IMR-90 (cell line): Measurements from ENCODE around the gene DPH7. TPM values are rescaled to one million over a fixed set of nuclear protein-coding genes. Genes with fewer than 3 reads are reported as not detected.
A peak's percentile ranks its signal among the peaks of the same experiment; 100 is the strongest.

Experiments used
- ATAC-seq: fragments of 200-7000 bp; cut with Tn5 transposase; 2 replicates; pipeline ENCODE4 v1.9.1; 2020; ENCODE audit warnings: low read depth, mild to moderate bottlenecking, moderate library complexity
- BruUV-seq: library from RNA; stranded (reverse); fragments of 400-500 nt; replicated peaks from 2 replicates; lab custom pipeline; 2021; lab: Mats Ljungman, UMichigan
- CTCF ChIA-PET: fragments of 300-600 bp; formaldehyde crosslinking; extraction: SDS; loops from one replicate; lab custom pipeline; 2021; ENCODE audit warnings: antibody characterized with exemption; lab: Yijun Ruan, JAX
- POLR2A ChIA-PET: fragments of 300-600 bp; sonication (Branson Sonifier 250); formaldehyde crosslinking; loops from one replicate; lab custom pipeline; 2022; ENCODE audit warnings: antibody characterized with exemption; ENCODE audit not compliant: unreplicated experiment; lab: Charles Lee
- DNase-seq: peaks from one replicate; pipeline ENCODE4 v3.0.0; 2013
- H2AFZ ChIP-seq: replicated peaks from 2 replicates; pipeline ENCODE3; 2013; ENCODE audit warnings: low read length, mild to moderate bottlenecking; ENCODE audit not compliant: poor library complexity
- H2AK5ac ChIP-seq: 2 replicates; pipeline ENCODE4 v1.6.1; 2013; ENCODE audit warnings: low read depth, low read length, inconsistent platforms
- H2AK9ac ChIP-seq: replicated peaks from 2 replicates; pipeline ENCODE3; 2013; ENCODE audit warnings: mild to moderate bottlenecking, low read depth, low read length, moderate library complexity; ENCODE audit not compliant: poor library complexity
- H2BK120ac ChIP-seq: 2 replicates; pipeline ENCODE4 v1.6.1; 2013; ENCODE audit warnings: low read depth, low read length, inconsistent platforms
- H2BK15ac ChIP-seq: 3 replicates; pipeline ENCODE4 v1.6.1; 2013; ENCODE audit warnings: low read depth, low read length, inconsistent platforms
- H2BK20ac ChIP-seq: 2 replicates; pipeline ENCODE4 v1.6.1; 2013; ENCODE audit warnings: low read depth, mild to moderate bottlenecking, inconsistent platforms, low read length, moderate library complexity
- H2BK5ac ChIP-seq: 2 replicates; pipeline ENCODE4 v1.6.1; 2013; ENCODE audit warnings: mild to moderate bottlenecking, low read depth, low read length, inconsistent platforms; ENCODE audit not compliant: poor library complexity, severe bottlenecking
- H3K14ac ChIP-seq: replicated peaks from 2 replicates; pipeline ENCODE4 v1.6.1; 2013; ENCODE audit warnings: low read depth, low read length, inconsistent platforms
- H3K18ac ChIP-seq: 2 replicates; pipeline ENCODE4 v1.6.1; 2013; ENCODE audit warnings: low read depth, low read length, control low read depth
- H3K23ac ChIP-seq: 2 replicates; pipeline ENCODE4 v1.6.1; 2013; ENCODE audit warnings: low read depth, low read length, inconsistent platforms
- H3K27ac ChIP-seq: 2 replicates; pipeline ENCODE4 v1.5.1; 2013; ENCODE audit warnings: mild to moderate bottlenecking, control low read depth, low read length; ENCODE audit not compliant: insufficient read depth
- H3K27me3 ChIP-seq: 2 replicates; pipeline ENCODE4 v1.6.1; 2013; ENCODE audit warnings: low read length; ENCODE audit not compliant: control insufficient read depth, insufficient read depth
- H3K36me3 ChIP-seq: 2 replicates; pipeline ENCODE4 v1.6.1; 2013; ENCODE audit warnings: low read length, mixed read lengths; ENCODE audit not compliant: control insufficient read depth, insufficient read depth
- H3K4ac ChIP-seq: 2 replicates; pipeline ENCODE4 v1.6.1; 2013; ENCODE audit warnings: low read depth, low read length, inconsistent platforms
- H3K4me1 ChIP-seq: 2 replicates; pipeline ENCODE4 v1.6.1; 2013; ENCODE audit warnings: low read length, mixed read lengths; ENCODE audit not compliant: control insufficient read depth, insufficient read depth
- H3K4me2 ChIP-seq: 2 replicates; pipeline ENCODE4 v1.6.1; 2013; ENCODE audit warnings: low read depth, mild to moderate bottlenecking, control low read depth, low read length, moderate library complexity
- H3K4me3 ChIP-seq: 2 replicates; pipeline ENCODE4 v1.5.1; 2013; ENCODE audit warnings: low read depth, mild to moderate bottlenecking, control low read depth, low read length, moderate library complexity; ENCODE audit not compliant: insufficient read depth
- H3K56ac ChIP-seq: 2 replicates; pipeline ENCODE4 v1.6.1; 2013; ENCODE audit warnings: low read length, inconsistent platforms; ENCODE audit not compliant: insufficient read depth; ENCODE audit errors: extremely low read depth
- H3K79me1 ChIP-seq, 2 experiments: 2 replicates each; pipeline ENCODE4 v1.6.1; 2013; ENCODE audit warnings: low read length in 2 of 2, inconsistent platforms in 1 of 2, low read depth in 1 of 2
- H3K9ac ChIP-seq: 2 replicates; pipeline ENCODE4 v1.6.1; 2013; ENCODE audit warnings: low read depth, low read length, control low read depth
- H3K9me1 ChIP-seq: 2 replicates; pipeline ENCODE4 v1.6.1; 2013; ENCODE audit warnings: low read length, inconsistent platforms; ENCODE audit not compliant: insufficient read depth
- H3K9me3 ChIP-seq: 2 replicates; pipeline ENCODE4 v1.6.1; 2013; ENCODE audit warnings: low read length; ENCODE audit not compliant: control insufficient read depth, insufficient read depth
- H4K20me1 ChIP-seq: 2 replicates; pipeline ENCODE4 v1.6.1; 2013; ENCODE audit warnings: low read length, inconsistent platforms; ENCODE audit not compliant: insufficient read depth
- H4K5ac ChIP-seq: 2 replicates; pipeline ENCODE4 v1.6.1; 2013; ENCODE audit warnings: mild to moderate bottlenecking, low read depth, low read length, control low read depth
- H4K8ac ChIP-seq, 2 experiments: 2 replicates each; pipeline ENCODE4 v1.6.1; 2013; ENCODE audit warnings: low read depth in 2 of 2, low read length in 2 of 2, control low read depth in 1 of 2, inconsistent platforms in 1 of 2
- H4K91ac ChIP-seq: 2 replicates; pipeline ENCODE4 v1.6.1; 2013; ENCODE audit warnings: low read depth, low read length, inconsistent platforms; ENCODE audit not compliant: insufficient read depth
- BHLHE40 ChIP-seq: fragments of 150-350 bp; IDR thresholded peaks from 2 replicates; pipeline ENCODE4 v1.6.1; 2016; ENCODE audit warnings: mild to moderate bottlenecking, low read depth, low read length
- FOS ChIP-seq: fragments of 150-350 bp; IDR thresholded peaks from 2 replicates; pipeline ENCODE4 v1.6.1; 2016; ENCODE audit warnings: low read depth, low read length
- MAZ ChIP-seq: IDR thresholded peaks from 2 replicates; pipeline ENCODE4 v1.6.1; 2012; ENCODE audit warnings: low read depth, mild to moderate bottlenecking, low read length, improper control_type of control experiment, moderate library complexity, borderline replicate concordance
- MXI1 ChIP-seq: IDR thresholded peaks from 2 replicates; pipeline ENCODE4 v1.6.1; 2012; ENCODE audit warnings: low read depth, mild to moderate bottlenecking, low read length, moderate library complexity, borderline replicate concordance
- POLR2A ChIP-seq: IDR thresholded peaks from 2 replicates; pipeline ENCODE4 v1.6.1; 2012; ENCODE audit warnings: mild to moderate bottlenecking, low read depth, low read length
- RAD21 ChIP-seq: IDR thresholded peaks from 2 replicates; pipeline ENCODE4 v1.6.1; 2012; ENCODE audit warnings: low read length, improper control_type of control experiment
- RCOR1 ChIP-seq: IDR thresholded peaks from 2 replicates; pipeline ENCODE4 v1.6.1; 2012; ENCODE audit warnings: mild to moderate bottlenecking, low read length, improper control_type of control experiment; ENCODE audit not compliant: insufficient replicate concordance
- SMC3 ChIP-seq: fragments of 150-350 bp; IDR thresholded peaks from 2 replicates; pipeline ENCODE4 v1.6.1; 2016; ENCODE audit warnings: low read depth, mild to moderate bottlenecking, antibody characterized with exemption, low read length, moderate library complexity
- WGBS, 2 experiments: methylation state at CpG; one replicate each; pipeline versions ENCODE4 v1.1.5 to v1.1.7; 2013; ENCODE audit warnings: missing lambda C conversion rate in 2 of 2; ENCODE audit not compliant: insufficient read length in 1 of 2; ENCODE audit errors: extremely low coverage in 2 of 2; 5-methylcytosine and 5-hydroxymethylcytosine counted together
- dilution Hi-C: fragments of 300-500 bp; cut with HindIII; formaldehyde crosslinking; loops from one replicate; pipeline ENCODE4 v1.14.3; 2018; ENCODE audit warnings: low sequenced_read_pairs; ENCODE audit not compliant: unreplicated experiment
- in situ Hi-C: fragments of 300-500 bp; cut with MboI; formaldehyde crosslinking; loops from 3 replicates; pipeline ENCODE4 v1.14.3; 2019; ENCODE audit warnings: low sequenced_read_pairs, inconsistent platforms, mixed read lengths
- intact Hi-C: fragments of 100-400 bp; cut with micrococcal nuclease; formaldehyde crosslinking; loops from 2 replicates; pipeline ENCODE4 v1.10.0; 2022
- polyA plus RNA-seq, 3 experiments: library from polyadenylated mRNA; depleted of rRNA; stranded (reverse); fragments of >200 nt; gene quantifications; 2 replicates each; pipeline ENCODE4 v1.2.3, GENCODE V29; 2012; ENCODE audit warnings: low replicate concordance in 1 of 3
- total RNA-seq: library from RNA; depleted of rRNA; stranded (reverse); fragments of >200 nt; gene quantifications from 2 replicates; pipeline ENCODE4 v1.2.3, GENCODE V29; 2012
- TF ChIP-seq, protein P1 (sequence below): fragments of 150-350 bp; IDR thresholded peaks from 2 replicates; pipeline ENCODE4 v1.6.1; 2016; ENCODE audit warnings: low read depth, mild to moderate bottlenecking, low read length, moderate library complexity, borderline replicate concordance
- TF ChIP-seq, protein P2 (sequence below): fragments of 150-350 bp; IDR thresholded peaks from 2 replicates; pipeline ENCODE4 v1.6.1; 2017; ENCODE audit warnings: mild to moderate bottlenecking, antibody characterized with exemption, low read length, low read depth
- TF ChIP-seq, protein P3 (sequence below): conservative IDR thresholded peaks from 2 replicates; pipeline ENCODE4 v1.5.1; 2012; ENCODE audit warnings: mild to moderate bottlenecking, low read depth, low read length, improper control_type of control experiment

Gene DPH7
- total and polyA plus RNA-seq, 2 of the 4 experiments (the other 2 are of a cell fraction): 12.5 to 33.7 TPM

DNA sequence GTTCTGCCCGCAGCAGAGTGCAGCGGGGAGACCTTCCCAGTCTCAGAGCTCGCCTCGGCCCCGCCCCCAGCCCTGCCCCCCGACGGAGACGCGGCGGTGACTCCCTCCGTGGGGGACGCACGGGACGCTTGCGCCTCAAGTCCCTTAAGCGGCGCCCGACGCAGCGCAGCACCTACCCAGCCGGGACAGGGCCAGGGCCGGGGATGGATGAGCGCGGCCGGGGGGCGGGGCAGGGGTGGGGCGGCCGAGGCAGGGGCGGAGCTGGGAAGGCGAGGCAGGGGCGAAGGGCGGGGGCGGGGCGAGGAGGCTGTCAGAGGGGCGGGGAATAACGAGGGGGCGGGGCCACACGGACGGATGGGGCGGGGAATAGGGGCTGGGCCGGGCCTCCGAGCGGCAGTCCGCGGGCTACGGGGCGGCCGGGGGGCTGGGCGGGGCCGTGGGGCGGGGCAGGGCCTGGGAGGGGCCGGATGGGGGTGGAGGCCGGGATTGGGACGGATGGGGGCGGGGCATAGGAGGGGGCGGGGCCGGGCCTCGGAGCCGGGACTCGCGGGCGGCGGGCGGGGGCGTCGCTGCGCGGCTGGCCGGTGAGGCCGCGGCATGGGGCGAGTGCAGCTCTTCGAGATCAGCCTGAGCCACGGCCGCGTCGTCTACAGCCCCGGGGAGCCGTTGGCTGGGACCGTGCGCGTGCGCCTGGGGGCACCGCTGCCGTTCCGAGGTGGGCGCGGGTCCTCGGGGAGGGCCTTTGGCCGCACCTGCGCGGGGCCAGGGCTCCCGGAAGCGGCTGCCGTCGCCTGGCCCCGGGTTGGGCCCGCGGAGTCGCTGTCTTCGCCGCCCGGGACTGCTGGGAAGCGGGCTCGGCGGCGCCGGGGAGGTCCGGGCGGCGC is 26.6 kb upstream of the DPH7 start, which contains the start of gene ARRDC1:
Gene ARRDC1 (plus strand): TSS at position 566 of the 884 bp plus-strand sequence. CDS start 32 bp downstream, at position 598.
- no peak within 1 kb of the TSS for H2BK15ac ChIP-seq
- H4K8ac ChIP-seq: peak within 1 kb of the TSS; percentile 39 to 75; a peak in 1 of 4 replicates
- BruUV-seq: no TSS peak
- CTCF ChIA-PET: interaction anchor here (0.5 kb wide), 2 partner anchors 39 to 318 kb away, joined by 3 to 7 read pairs; no protein-coding TSS in a partner anchor
- peak within 1 kb of the TSS; percentile 96 for H2AFZ ChIP-seq
- H2AK9ac ChIP-seq: peak within 1 kb of the TSS; percentile 92
- peaks cover 5% of the 10 kb centered on the region; the same call in 1 of the 2 replicates for H3K27me3 ChIP-seq
- H4K91ac ChIP-seq: peak within 1 kb of the TSS; percentile 70; the same call in 1 of the 2 replicates
- H3K4ac ChIP-seq: peak within 1 kb of the TSS; percentile 72; the same call in 1 of the 2 replicates
- intact Hi-C loops: no loop called here
- dilution Hi-C loops: no loop called here
- H3K36me3 ChIP-seq: no peaks in the 10 kb centered on the region
- H3K9ac ChIP-seq: peak within 1 kb of the TSS; percentile 80
- TF ChIP-seq MXI1: no peak
- TF ChIP-seq, protein P1, sequence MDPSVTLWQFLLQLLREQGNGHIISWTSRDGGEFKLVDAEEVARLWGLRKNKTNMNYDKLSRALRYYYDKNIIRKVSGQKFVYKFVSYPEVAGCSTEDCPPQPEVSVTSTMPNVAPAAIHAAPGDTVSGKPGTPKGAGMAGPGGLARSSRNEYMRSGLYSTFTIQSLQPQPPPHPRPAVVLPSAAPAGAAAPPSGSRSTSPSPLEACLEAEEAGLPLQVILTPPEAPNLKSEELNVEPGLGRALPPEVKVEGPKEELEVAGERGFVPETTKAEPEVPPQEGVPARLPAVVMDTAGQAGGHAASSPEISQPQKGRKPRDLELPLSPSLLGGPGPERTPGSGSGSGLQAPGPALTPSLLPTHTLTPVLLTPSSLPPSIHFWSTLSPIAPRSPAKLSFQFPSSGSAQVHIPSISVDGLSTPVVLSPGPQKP: no peak
- TF ChIP-seq BHLHE40: peak; percentile 66; the same call in 1 of the 2 replicates
- no peak for TF ChIP-seq FOS
- TF ChIP-seq RAD21: no peak
- no peak for TF ChIP-seq RCOR1
- TF ChIP-seq, protein P2, sequence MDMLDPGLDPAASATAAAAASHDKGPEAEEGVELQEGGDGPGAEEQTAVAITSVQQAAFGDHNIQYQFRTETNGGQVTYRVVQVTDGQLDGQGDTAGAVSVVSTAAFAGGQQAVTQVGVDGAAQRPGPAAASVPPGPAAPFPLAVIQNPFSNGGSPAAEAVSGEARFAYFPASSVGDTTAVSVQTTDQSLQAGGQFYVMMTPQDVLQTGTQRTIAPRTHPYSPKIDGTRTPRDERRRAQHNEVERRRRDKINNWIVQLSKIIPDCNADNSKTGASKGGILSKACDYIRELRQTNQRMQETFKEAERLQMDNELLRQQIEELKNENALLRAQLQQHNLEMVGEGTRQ: no peak
- no peak for TF ChIP-seq SMC3
- peak; percentile 48; the same call in 1 of the 2 replicates for TF ChIP-seq MAZ
- peak; percentile 49; the same call in 1 of the 2 replicates for TF ChIP-seq POLR2A
- TF ChIP-seq, protein P3, sequence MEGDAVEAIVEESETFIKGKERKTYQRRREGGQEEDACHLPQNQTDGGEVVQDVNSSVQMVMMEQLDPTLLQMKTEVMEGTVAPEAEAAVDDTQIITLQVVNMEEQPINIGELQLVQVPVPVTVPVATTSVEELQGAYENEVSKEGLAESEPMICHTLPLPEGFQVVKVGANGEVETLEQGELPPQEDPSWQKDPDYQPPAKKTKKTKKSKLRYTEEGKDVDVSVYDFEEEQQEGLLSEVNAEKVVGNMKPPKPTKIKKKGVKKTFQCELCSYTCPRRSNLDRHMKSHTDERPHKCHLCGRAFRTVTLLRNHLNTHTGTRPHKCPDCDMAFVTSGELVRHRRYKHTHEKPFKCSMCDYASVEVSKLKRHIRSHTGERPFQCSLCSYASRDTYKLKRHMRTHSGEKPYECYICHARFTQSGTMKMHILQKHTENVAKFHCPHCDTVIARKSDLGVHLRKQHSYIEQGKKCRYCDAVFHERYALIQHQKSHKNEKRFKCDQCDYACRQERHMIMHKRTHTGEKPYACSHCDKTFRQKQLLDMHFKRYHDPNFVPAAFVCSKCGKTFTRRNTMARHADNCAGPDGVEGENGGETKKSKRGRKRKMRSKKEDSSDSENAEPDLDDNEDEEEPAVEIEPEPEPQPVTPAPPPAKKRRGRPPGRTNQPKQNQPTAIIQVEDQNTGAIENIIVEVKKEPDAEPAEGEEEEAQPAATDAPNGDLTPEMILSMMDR: no peak
- POLR2A ChIA-PET: interaction anchor here (1.0 kb wide), 1 partner anchor 15 kb away, joined by 3 read pairs; the partner anchor contains the start of gene ZMYND19
- DNase-seq: peak; percentile 85
- no peak within 1 kb of the TSS for H2AK5ac ChIP-seq
- H3K4me2 ChIP-seq: peak within 1 kb of the TSS; percentile 88
- peak; percentile 84 for ATAC-seq
- H3K4me1 ChIP-seq: peaks cover 15% of the 10 kb centered on the region
- no peak within 1 kb of the TSS; the same call in 1 of the 2 replicates for H3K18ac ChIP-seq
- WGBS, 2 experiments: 0% methylated on average over 26 of the region's 111 CpGs; no CpG with 5 or more reads in 1 of the 2 experiments
- peak within 1 kb of the TSS; percentile 49; the same call in 1 of the 2 replicates for H3K23ac ChIP-seq
- no peaks in the 10 kb centered on the region for H3K9me3 ChIP-seq
- 0 out of 2 replicates have a peak within 1 kb of the TSS, but pooled peaks have one; percentile 23 for H2BK120ac ChIP-seq
- peak within 1 kb of the TSS; percentile 48 for H2BK5ac ChIP-seq
- no peak within 1 kb of the TSS for H2BK20ac ChIP-seq
- in situ Hi-C loops: no loop called here
- H3K9me1 ChIP-seq: no peaks in the 10 kb centered on the region
- H3K56ac ChIP-seq: no peak within 1 kb of the TSS
- H4K20me1 ChIP-seq: peaks cover 19% of the 10 kb centered on the region
- no peak within 1 kb of the TSS for H4K5ac ChIP-seq
- peaks cover 6 to 31% of the 10 kb centered on the region in 2 experiments; a peak in 3 of 4 replicates for H3K79me1 ChIP-seq
- peak within 1 kb of the TSS; percentile 54; the same call in 1 of the 2 replicates for H3K27ac ChIP-seq
- peak within 1 kb of the TSS; percentile 41; the same call in 1 of the 2 replicates for H3K14ac ChIP-seq
- peak within 1 kb of the TSS; percentile 84 for H3K4me3 ChIP-seq
